GM21447 (cell line): ENCODE results near the gene ZRSR2.
A peak's percentile ranks its signal among the peaks of the same experiment; 100 is the strongest.
"Not testable (repeated sequence)": the region's sequence is repeated elsewhere in the genome, so short reads cannot be mapped to it uniquely, and the experiment has no call there.

Experiments
- ATAC-seq: cut with Tn5 transposase; IDR thresholded peaks from one replicate; pipeline ENCODE4 v1.9.1; 2021; ENCODE audit not compliant: unreplicated experiment

ZRSR2 gene

GRCh38 chrX:15789979-15790768, at the start of gene ZRSR2:
Gene ZRSR2 (plus strand): TSS chrX:15790484. CDS start chrX:15790496, 12 bp downstream.
- peak; percentile 88 for ATAC-seq

- ATAC-seq: no peak
Measured at GRCh38 chrX:15744181-15744867, 46.0 kb upstream of the ZRSR2 start.

DNA sequence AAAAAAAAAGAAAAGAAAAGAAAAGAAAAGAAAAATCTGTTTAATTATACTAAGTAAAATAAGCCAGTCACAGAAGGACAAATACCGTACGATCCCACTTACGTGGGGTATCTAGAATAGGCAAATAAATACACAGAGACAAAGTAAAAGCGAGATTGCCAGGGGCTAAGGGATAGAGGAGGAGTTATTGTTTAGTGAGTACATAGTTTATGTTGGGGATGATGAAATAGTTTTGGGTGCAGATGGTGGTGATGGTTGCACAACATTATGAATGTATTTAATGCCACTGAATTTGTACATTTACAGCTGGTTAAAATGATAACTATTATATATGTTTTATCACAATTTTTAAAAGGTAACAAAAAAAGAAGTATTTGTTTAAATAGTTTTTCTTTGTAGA, 45.1 kb upstream of the ZRSR2 start:
- no peak for ATAC-seq

GRCh38 chrX:15746651-15747050, 43.6 kb upstream of the ZRSR2 start:
- not testable (repeated sequence) for ATAC-seq

DNA sequence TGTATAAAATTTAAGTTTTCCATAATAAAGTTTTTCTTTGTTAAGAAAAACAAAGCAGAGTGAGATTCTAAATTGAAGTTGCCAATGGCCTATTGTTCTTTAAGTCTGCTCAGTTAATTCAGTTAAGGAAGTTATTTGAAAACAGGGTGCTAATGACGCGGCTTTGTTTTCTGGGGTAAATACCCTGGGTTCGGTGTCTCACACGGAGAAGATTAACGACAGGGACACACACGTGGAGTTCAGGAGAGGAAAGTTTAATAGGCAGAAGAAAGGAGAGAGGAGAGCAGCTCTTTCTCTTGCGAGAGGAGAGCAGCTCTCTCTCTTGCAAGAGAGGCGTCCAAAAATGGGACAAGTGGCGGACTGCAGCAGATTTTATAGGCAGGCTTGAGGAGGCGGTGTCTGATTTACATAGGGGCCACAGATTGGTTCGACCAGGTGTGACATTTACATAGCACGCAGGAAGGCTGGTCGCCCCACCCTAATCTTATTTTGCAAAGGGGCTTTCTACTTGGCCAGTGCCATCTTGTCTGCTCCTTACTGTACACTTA, 42.6 kb upstream of the ZRSR2 start:
- no peak for ATAC-seq

- no peak for ATAC-seq
Measured at GRCh38 chrX:15748841-15749240, 41.4 kb upstream of the ZRSR2 start.

- ATAC-seq: peak; percentile 97
Measured at GRCh38 chrX:15749642-15750610, 40.4 kb upstream of the ZRSR2 start.

GRCh38 chrX:15750611-15751154, 39.6 kb upstream of the ZRSR2 start:
- ATAC-seq: no peak

- ATAC-seq: no peak
Measured at GRCh38 chrX:15751155-15751819, 39.0 kb upstream of the ZRSR2 start.

DNA sequence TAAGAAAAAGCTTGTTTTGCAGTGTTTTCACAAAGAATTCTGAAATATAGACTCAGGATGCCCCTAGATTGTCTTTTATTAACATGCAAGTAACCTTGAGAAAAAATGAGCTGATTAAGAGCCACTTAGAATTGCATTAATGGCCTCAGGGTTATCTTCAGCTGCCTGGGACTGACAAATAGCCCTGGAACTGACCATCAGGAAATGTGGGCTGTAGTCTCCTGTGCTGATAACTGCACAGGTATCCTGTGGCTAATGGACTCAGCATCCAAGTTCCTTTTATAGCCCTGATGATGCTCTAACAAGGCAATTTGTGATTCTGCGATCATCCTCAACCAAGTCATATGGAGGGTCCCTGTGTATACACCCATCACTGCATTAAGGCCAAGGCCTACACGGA, 35.2 kb upstream of the ZRSR2 start:
- ATAC-seq: no peak

GRCh38 chrX:15758140-15758539, 32.1 kb upstream of the ZRSR2 start:
- no peak for ATAC-seq

- not testable (repeated sequence) for ATAC-seq
Measured at GRCh38 chrX:15759886-15760285, 30.4 kb upstream of the ZRSR2 start.

DNA sequence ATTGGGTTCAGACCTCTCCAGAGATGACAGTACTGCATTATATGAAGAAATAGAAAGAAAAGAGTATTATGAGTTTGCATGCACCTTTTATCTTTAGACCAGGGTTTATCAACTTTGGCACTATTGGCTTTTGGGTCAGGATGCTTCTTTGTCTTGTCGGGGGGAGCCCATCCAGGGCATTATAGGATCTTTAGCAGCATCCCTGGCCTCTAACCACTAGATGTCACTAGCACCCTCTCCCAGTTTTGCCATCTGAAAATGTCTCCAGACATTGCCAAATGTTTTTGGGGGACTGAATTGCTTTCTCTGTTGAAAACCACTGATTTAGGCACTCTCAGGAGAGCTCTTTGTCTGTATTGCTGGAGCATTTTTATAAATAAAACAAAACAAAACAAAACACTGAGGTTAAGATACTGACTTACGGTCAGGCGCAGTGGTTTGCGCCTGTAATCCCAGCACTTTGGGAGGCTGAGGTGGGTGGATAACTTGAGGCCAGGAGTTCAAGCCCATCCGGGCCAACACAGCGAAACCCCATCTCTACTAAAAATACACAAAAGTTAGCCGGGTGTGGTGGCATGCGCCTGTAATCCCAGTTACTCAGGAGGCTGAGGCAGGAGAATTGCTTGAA, 28.6 kb upstream of the ZRSR2 start:
- ATAC-seq: no peak

GRCh38 chrX:15769300-15769954, 20.9 kb upstream of the ZRSR2 start:
- ATAC-seq: no peak

- peak; percentile 91 for ATAC-seq
Measured at GRCh38 chrX:15781961-15782699, 8.2 kb upstream of the ZRSR2 start.

DNA sequence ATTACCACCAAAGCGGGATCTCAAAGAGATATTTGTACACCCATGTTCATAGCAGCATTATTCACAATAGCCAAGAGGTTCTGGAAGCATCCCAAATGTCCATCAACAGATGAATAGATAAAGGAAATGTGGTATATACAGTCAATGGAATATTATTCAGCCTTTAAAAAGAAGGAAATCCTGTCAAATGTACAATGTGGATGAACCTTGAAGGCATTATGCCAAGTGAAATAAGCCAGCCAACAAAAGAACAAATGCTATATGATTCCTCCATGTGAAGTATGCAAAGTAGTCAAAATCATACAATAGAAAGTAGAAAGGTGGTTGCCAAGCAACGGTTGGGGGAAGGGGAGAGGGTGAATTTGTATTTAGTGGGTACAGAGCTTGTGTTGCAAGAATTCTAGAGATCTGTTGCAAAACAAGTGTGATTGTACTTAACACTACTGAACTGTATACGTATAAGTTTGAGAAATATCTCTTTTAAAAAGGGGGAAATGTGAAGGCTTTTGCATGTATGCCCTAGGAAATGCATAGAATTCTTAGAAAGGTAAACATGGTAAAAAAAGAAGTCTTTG, 5.0 kb upstream of the ZRSR2 start:
- no peak for ATAC-seq

GRCh38 chrX:15786915-15787314, 3.4 kb upstream of the ZRSR2 start:
- no peak for ATAC-seq

- ATAC-seq: peak; percentile 29
Measured at GRCh38 chrX:15790769-15791290, 546 bp downstream of the ZRSR2 start.
